GM19238 (cell line): ENCODE measurements around the gene KDM2A.

Source experiments
- DNase-seq: peaks from one replicate; pipeline ENCODE4 v3.0.0; 2011; ENCODE audit warnings: low spot score; ENCODE audit not compliant: insufficient read length

KDM2A gene

DNA sequence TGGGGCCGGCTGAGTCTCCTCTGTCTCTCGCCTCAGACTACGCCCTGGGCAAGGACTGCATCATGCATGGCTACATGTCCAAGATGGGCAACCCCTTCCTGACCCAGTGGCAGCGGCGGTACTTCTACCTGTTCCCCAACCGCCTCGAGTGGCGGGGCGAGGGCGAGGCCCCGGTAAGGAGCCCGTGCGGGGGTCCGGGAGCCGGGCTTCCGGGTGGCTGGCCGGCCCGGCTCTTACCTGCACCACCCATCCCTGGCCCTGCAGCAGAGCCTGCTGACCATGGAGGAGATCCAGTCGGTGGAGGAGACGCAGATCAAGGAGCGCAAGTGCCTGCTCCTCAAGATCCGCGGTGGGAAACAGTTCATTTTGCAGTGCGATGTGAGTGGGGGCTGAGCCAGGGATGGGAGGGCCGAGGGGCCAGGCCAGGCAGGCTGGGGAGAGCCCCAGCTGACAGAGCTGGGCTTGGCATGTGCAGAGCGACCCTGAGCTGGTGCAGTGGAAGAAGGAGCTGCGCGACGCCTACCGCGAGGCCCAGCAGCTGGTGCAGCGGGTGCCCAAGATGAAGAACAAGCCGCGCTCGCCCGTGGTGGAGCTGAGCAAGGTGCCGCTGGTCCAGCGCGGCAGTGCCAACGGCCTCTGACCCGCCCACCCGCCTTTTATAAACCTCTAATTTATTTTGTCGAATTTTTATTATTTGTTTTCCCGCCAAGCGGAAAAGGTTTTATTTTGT lies 165.9 kb downstream of the KDM2A start:
- DNase-seq, result no peak

DNA sequence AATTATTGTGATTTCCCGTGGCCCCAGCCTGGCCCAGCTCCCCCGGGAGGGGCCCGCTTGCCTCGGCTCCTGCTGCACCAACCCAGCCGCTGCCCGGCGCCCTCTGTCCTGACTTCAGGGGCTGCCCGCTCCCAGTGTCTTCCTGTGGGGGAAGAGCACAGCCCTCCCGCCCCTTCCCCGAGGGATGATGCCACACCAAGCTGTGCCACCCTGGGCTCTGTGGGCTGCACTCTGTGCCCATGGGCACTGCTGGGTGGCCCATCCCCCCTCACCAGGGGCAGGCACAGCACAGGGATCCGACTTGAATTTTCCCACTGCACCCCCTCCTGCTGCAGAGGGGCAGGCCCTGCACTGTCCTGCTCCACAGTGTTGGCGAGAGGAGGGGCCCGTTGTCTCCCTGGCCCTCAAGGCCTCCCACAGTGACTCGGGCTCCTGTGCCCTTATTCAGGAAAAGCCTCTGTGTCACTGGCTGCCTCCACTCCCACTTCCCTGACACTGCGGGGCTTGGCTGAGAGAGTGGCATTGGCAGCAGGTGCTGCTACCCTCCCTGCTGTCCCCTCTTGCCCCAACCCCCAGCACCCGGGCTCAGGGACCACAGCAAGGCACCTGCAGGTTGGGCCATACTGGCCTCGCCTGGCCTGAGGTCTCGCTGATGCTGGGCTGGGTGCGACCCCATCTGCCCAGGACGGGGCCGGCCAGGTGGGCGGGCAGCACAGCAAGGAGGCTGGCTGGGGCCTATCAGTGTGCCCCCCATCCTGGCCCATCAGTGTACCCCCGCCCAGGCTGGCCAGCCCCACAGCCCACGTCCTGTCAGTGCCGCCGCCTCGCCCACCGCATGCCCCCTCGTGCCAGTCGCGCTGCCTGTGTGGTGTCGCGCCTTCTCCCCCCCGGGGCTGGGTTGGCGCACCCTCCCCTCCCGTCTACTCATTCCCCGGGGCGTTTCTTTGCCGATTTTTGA lies 166.8 kb downstream of the KDM2A start:
- no peak for DNase-seq

DNA sequence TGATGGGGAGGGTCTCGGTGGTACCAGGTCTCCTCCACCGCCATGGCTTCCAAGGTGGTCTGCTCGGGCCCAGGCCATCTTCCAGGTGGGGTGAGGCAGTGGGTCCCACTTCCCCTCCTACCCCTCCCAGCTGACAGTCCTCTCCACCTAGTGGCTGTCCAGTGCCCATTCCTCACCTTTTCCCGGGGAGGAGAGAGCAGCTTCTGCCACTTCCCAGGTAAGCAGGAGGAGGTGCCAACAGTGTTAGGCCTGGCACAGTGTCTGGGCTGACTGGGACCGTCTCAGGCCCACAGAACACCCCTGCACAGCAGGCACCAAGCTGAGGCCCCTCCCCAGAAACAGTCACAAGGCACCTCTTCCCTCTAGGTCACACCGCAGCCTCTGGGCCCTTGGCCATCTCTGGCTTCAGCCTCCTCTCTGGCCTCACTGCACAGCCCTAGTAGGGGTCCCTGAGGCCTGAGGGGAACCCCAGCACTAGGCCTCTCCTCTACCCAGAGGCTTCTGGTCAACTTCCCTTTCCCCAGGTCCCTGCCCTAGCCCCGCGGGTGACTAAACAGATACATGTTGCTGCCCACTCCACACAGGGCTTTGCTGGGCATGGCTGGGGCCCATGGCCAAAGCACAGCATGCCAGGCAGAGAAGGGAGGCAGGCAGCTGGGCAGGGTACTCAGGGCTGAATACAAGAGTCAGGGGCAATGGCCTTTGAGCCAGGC lies 167.7 kb downstream of the KDM2A start:
- no peak for DNase-seq

DNA sequence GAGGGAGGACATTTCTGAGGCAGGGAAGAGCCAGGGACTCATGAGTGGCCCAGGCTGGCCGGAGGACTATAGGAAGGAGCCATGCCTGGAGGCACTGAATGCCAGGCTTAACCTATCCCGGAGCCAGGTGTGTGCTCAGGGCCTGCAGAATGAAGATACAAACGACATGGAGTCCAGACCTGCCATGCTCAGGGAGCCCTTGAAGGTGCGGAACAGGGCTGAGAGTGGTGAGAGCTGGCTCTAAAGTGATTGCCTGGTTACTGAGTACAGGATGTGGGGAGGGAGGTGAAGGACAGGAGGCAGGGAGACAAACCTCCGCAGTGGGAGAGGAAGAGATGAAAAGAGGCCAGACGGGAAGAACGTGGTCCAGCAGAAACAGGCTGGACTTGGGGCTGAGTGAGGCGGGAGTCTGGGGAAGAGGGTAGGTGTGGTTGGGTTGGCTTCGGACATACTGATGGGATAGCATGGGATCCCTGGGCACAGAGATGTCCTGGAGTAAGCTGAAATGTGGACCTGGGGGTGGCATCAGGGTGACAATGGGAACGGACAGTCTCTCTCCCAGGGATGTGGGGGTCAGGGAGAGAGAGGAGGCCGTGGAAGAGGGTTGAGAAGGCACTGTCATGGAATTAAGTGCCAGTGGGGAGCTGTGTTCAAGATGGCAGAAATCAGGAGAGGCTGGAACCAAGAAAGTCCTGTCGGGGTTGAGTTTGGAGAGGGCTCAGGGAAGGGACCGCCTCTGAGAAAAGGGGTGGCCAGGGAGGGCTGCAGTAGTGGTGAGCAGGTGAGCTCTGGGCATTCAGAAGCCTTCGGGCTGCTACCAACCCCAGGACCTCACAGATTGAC lies 168.5 kb downstream of the KDM2A start:
- no peak for DNase-seq

DNA sequence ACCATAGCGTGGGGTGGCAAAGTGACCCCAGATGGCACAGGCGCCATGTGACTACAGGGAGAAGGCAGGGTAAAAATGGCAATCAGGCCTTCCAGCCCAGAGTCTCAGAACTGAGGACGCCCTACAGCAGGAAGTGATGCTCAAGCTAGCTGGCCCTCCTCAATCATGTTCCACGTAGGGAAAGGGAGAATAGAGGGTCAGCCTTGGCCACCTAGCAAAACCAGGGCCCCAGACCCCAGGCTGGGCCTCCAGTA lies 169.1 kb downstream of the KDM2A start:
- no peak for DNase-seq

DNA sequence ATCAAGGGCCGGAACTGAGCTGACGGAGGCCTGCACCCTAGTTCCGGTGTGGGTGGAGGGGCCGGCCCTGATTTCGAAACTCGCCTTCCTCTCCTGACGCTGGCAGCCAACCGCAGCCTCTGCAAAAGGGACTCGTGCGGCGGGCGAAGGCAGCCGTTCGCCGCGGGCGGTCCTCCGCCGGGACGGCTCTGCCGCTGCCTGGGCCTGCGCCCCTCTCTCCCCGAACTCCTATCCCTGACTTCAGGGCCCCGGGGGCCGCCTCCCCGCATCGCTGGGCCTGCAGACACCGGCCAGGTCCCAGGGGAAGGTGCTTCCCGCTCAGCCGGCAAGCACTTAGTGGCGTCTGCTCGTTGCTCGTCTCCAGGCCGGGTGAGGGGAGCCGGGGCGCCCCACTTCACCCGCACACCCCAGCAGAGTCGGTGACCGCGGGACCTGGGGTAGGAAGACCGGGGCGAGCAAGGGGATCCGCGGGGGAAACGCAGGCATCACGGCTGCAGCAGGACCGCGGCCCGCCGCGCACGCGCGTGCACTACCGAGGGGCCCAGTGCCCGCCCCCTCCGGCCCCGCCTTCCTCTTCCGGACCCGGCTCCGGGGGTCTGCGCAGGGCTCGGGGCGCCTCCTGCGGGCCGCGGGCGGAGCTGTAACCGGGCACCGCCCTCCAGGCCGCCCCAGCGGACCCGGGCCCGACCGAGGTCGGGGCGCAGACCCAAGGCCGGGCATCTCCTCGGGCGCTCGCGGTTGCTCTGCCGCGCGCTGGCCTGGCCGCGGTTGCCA lies 169.6 kb downstream of the KDM2A start:
- DNase-seq, result peak; percentile 94

DNA sequence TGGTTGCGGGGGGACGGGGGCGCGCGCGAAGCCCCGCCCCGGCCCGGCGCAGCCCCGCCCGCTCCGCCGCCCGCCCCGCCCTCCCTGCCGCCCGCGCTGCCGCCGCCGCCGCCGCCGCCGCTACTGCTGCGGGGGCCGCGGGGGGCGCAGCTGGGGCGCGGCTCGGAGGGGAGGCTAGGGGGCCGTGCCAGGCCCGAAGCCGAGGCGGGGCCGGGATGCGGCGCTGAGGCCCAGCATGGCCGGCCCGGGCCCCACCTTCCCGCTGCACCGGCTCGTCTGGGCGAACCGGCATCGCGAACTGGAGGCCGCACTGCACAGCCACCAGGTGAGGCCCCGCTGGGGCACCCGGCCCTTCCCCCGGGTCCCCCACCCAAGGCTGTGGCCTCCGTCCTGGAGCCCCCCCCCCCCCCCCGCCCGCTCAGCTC lies 170.2 kb downstream of the KDM2A start, which contains the start of gene ANKRD13D:
Gene ANKRD13D (plus strand): TSS at position 78 of the 425 bp plus-strand sequence. CDS start 158 bp downstream, at position 236.
- DNase-seq, result no peak

DNA sequence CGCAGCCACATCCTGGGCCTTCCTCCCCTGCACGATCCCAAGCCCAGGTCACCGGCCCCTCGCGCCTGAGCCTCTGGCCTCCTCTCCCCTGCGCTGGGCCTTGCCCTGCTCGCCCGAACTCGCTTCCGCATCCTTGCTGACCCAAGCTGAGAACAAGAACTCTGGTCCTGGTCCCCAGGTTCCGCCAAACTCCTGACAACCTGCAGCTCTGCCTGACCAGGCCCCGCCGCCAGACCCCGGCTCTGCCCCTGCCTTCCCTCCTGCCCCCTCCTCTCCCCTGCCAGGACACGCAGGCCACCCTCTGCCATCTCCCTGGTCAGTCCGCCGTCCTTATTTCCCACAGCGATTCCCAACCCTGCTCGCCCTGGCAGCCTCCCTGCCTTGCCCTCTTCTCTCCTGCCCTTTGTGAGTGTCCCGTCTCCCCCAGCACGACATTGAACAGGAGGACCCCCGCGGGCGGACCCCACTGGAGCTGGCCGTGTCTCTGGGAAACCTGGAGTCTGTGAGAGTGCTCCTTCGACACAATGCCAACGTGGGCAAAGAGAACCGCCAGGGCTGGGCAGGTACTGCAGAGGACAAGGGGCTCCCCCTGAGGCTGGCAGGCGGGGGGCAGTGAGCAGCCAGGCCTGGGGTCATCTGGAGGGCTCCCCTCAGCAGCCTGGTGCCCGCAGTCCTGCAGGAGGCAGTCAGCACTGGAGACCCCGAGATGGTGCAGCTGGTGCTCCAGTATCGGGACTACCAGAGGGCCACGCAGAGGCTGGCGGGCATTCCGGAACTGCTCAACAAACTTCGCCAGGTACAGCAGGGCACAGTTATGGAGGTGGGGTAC lies 170.8 kb downstream of the KDM2A start:
- no peak for DNase-seq

DNA sequence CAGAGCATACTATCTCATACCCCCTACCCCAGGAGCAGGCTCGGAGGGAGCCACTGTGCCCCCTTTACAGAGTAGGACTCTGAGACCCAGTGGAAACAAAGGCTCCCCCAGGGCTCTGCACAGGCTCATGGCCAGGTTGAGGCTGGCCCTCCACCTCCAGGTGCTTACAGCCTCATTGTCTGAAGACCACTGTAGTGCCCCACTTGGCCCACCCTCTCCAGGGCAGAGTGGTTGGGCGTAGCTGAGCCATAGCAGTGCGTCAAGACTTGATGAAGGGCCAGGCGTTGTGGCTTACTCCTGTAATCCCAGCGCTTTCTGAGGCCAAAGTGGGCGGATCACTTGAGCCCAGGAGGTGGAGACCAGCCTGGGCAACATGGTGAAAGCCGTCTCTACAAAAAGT lies 171.7 kb downstream of the KDM2A start:
- no peak for DNase-seq

DNA sequence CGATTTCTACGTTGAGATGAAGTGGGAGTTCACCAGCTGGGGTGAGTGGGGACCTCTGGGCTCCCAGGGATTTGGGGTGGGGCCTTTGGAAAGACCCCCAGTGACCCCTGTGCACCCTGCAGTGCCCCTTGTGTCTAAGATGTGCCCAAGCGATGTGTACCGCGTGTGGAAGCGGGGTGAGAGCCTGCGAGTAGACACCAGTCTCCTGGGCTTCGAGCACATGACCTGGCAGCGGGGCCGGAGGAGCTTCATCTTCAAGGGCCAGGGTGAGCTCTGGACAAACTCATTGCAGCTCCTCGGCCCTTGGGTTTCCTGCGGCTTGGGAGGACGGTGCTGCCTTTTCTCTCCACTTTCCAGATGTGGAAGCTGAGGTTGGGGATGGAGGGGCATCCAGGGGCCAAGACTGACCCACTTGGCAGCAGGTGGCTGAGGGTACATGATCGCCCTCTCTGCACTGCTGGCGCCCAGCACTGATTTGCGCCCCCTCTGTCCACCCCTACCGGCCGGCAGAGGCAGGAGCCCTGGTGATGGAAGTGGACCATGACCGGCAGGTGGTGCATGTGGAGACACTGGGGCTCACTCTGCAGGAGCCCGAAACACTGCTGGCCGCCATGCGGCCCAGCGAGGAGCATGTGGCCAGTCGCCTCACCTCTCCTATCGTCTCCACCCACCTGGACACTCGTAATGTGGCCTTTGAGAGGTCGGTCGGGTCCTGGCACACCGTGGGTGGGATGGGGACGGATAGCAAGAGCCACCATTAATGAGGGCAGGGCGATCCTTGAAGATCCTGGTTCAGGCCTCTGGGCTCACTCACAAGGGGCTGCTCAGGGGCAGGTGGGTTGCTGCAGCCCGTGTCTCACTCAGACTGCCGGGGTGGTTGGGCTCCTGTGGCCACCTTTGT lies 172.7 kb downstream of the KDM2A start:
- DNase-seq, result no peak

DNA sequence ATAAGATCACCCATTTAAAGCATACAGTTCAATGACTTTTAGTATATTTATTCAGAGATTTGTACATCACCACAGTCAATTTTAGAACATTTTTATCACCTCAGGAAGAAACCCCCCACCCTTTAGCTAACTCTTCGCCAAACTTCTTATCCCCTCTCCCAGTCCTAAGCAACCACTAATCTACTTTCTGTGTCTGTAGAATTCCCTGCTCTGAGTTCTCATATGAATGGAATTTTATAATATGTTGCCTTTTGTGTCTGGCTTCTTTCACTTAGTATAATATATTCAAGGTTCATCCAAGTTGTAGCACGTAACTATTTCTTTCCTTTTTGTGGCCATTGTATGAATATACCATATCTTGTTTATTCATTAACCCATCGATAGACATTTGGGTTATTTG lies 173.6 kb downstream of the KDM2A start:
- DNase-seq, result no peak

DNA sequence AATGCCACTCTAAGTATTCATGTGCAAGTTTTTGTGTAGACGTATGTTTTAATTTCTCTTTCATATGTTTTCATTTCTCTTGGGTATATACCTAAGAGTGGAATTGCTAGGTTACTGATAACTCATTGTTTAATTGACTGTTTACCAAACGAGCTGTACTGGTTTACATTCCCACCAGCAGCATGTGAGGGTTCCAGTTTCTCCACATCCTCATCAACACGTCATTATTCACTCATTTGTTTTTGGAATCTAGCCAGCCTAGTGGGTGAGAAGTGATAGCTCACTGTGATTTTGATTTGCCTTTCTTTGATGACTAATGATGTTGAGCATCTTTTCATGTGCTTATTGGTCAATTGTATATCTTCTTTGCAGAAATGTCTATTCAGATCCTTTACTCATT lies 174.0 kb downstream of the KDM2A start:
- DNase-seq, result no peak

DNA sequence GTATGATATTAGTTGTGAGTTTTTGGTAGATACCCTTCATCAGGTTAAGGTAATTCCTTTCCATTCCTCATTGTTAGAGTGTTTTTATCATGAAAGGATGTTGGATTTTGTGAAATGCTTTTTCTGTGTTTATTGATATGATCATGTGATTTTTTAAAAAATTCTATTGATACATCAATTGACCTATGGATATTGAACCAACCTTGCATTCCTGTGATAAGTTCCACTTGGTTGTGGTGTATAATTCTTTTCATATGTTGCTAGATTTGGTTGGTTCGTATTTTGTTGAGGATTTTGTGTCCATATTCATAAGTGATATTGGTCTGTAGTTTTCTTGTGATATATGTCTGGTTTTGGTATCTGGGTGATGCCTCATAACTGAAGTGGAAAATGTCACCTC lies 176.8 kb downstream of the KDM2A start:
- DNase-seq, result no peak

DNA sequence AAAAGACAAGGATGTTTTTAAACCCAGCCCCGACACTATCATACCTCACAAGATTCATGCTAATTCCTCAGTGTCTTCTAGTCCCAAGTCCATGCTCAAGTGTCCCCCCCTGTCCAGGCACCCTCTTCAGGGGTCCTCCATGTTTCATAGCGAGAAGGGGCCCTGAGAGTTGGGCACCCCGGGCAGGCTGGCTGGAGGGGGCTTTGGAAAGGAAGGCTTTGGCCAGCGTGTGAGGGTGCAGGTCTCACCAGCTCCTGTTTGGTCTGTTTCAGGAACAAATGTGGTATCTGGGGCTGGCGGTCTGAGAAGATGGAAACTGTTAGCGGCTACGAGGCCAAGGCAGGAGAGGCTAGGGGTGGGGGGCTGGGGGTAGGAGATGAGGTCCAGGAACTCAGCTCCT lies 179.7 kb downstream of the KDM2A start:
- DNase-seq, result no peak

DNA sequence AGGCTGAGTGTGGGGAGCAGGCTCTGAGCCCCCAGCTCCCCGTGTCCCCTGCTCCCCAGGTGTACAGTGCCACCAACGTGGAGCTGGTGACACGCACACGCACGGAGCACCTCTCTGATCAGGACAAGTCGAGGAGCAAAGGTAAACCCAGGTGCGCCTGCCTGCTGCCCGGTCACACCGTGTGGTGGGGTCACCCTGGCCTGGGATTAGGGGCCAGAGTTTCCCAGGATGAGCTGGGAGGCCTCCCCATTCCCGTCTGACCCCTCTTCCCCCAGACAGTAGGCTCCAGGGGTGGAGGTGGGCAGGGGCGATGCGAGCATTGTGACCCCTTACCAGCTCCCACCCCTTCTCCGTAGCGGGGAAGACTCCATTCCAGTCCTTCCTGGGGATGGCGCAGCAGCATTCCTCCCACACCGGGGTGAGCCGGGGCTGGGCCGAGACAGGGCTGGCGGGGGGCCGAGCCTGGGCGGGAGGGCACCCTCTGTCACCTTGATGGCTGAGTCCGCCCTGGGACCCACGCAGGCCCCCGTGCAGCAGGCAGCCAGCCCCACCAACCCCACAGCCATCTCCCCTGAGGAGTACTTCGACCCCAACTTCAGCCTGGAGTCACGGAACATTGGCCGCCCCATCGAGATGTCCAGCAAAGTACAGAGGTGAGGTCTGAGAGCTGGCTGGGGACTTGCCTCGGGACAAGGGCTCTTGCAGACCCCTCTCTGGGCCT lies 180.6 kb downstream of the KDM2A start:
- no peak for DNase-seq

DNA sequence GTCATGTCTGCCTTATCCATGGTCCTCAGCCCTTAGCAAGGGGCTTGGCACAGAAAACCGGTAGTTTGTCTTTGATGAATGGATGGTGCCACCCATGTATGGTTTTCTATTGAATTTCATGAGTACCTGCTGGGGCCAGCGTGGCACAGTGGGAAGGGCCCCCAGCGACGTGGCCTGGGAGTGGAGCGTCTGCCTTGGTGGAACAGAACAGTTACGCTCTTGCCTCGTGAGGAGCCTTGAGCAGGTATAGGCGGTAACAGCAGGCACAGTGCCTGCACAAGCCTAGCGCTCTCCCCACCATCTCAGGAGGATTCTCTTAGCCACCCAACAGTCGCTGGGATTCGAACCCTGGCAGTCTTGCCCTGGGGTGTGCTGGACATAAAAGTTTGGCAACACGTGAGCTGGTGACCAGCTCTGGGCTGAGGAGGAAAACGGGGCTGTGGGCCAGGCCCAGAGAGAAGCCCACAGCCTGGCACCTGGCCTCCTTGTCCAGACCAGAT lies 181.2 kb downstream of the KDM2A start:
- no peak for DNase-seq

DNA sequence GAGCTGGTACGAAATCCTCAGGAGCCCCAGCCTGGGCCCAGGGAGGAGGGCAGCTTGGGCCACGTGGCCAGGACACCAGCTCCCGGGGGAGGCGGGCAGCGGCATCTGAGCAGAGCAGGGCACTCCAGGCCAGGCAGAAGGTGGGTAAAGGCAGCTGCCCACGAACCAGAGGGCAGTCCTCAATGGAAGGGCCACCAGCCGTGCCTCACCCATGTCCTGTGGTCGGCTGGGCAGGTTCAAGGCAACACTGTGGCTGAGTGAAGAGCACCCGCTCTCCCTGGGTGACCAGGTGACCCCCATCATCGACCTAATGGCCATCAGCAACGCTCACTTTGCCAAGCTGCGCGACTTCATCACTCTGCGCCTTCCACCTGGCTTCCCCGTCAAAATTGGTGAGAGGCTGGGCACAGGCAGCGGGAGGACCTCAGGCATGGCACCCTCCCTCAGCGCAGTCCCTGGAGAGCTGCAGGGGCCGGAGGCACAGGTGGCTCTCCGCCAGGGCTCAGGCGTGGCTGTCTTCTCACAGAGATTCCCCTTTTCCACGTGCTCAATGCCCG lies 181.8 kb downstream of the KDM2A start:
- no peak for DNase-seq
